SIG-M5 treated with dmso at 0.1 percent for 504 hours (cell line): ENCODE measurements around the gene GLRX3.

ENCODE experiments used
- DNase-seq: peaks from one replicate; lab custom pipeline; 2025; ENCODE audit not compliant: unreplicated experiment; lab: John Stamatoyannopoulos, UW

The GLRX3 gene

GRCh38 chr10:130137659-130138478, 1.7 kb downstream of the GLRX3 start:
- DNase-seq: no peak

GRCh38 chr10:130138479-130138866, 2.3 kb downstream of the GLRX3 start:
- peak; percentile 47 for DNase-seq

- DNase-seq: no peak
Measured at GRCh38 chr10:130140425-130140824, 4.2 kb downstream of the GLRX3 start.

- DNase-seq: no peak
Measured at GRCh38 chr10:130141038-130141437, 4.8 kb downstream of the GLRX3 start.

GRCh38 chr10:130141460-130141859, 5.3 kb downstream of the GLRX3 start:
- no peak for DNase-seq

GRCh38 chr10:130141878-130142277, 5.7 kb downstream of the GLRX3 start:
- no peak for DNase-seq

- no peak for DNase-seq
Measured at GRCh38 chr10:130146042-130146441, 9.9 kb downstream of the GLRX3 start.

GRCh38 chr10:130159192-130159794, 23.1 kb downstream of the GLRX3 start:
- DNase-seq: no peak

GRCh38 chr10:130160775-130161174, 24.6 kb downstream of the GLRX3 start:
- DNase-seq: no peak

- DNase-seq: no peak
Measured at GRCh38 chr10:130161331-130161730, 25.1 kb downstream of the GLRX3 start.

- DNase-seq: no peak
Measured at GRCh38 chr10:130167193-130167592, 31.0 kb downstream of the GLRX3 start.

GRCh38 chr10:130167707-130168106, 31.5 kb downstream of the GLRX3 start:
- DNase-seq: no peak

- DNase-seq: no peak
Measured at GRCh38 chr10:130169136-130169859, 33.1 kb downstream of the GLRX3 start.

GRCh38 chr10:130171196-130171595, 35.0 kb downstream of the GLRX3 start:
- no peak for DNase-seq

GRCh38 chr10:130174328-130174727, 38.1 kb downstream of the GLRX3 start:
- DNase-seq: no peak

GRCh38 chr10:130175074-130175473, 38.9 kb downstream of the GLRX3 start:
- no peak for DNase-seq

GRCh38 chr10:130177250-130177649, 41.1 kb downstream of the GLRX3 start:
- no peak for DNase-seq

- peak; percentile 53 for DNase-seq
Measured at GRCh38 chr10:130179640-130180039, 43.4 kb downstream of the GLRX3 start.

- DNase-seq: no peak
Measured at GRCh38 chr10:130180416-130180815, 44.2 kb downstream of the GLRX3 start.

GRCh38 chr10:130181858-130182257, 45.7 kb downstream of the GLRX3 start:
- DNase-seq: no peak

- no peak for DNase-seq
Measured at GRCh38 chr10:130185591-130185990, 49.4 kb downstream of the GLRX3 start.
